Omental fat pad (tissue), 4 donors: ENCODE data around the gene LMO3. TPM values are rescaled to one million over a fixed set of nuclear protein-coding genes. Genes with fewer than 3 reads are reported as not detected.
A peak's percentile ranks its signal among the peaks of the same experiment; 100 is the strongest.

ENCODE experiments used
- ATAC-seq: fragments of 150-250 bp; one replicate; pipeline ENCODE4 v1.9.1; 2016; ENCODE audit warnings: mild to moderate bottlenecking, moderate library complexity; ENCODE audit not compliant: low FRiP score
- DNase-seq: peaks from one replicate; pipeline ENCODE4 v3.0.0-alpha.2; 2019; ENCODE audit warnings: low spot score
- CTCF ChIP-seq, 3 donors: fragments of 450-650 bp; IDR thresholded peaks; one replicate each; pipeline ENCODE4 v1.5.1; 2016 to 2017; ENCODE audit warnings: antibody characterized with exemption in 3 of 3, mild to moderate bottlenecking in 3 of 3, moderate library complexity in 2 of 3
- total RNA-seq, 4 donors: library from RNA; depleted of rRNA; stranded (reverse); fragments of >200 nt; gene quantifications; one replicate each; pipeline ENCODE4 v1.1.0, GENCODE V29; 2016

Gene LMO3
- total RNA-seq, 4 donors from 2014 or later = 13.1 to 169 (median 93.0) TPM

- ATAC-seq = no peak
- no peak for TF ChIP-seq CTCF (IDR thresholded peaks at IDR 0.05)
Measured at GRCh38 chr12:16581416-16581815, 24.5 kb downstream of the LMO3 start.

GRCh38 chr12:16579041-16579440, 26.9 kb downstream of the LMO3 start:
- DNase-seq (no peak), ATAC-seq (no peak)
- TF ChIP-seq CTCF (IDR thresholded peaks at IDR 0.05) = no peak

More at GRCh38 chr12:16581416-16581815, 24.5 kb downstream of the LMO3 start:
- DNase-seq = no peak

GRCh38 chr12:16573398-16574077, 32.4 kb downstream of the LMO3 start:
- DNase-seq (peak; percentile 23), ATAC-seq (no peak)
- TF ChIP-seq CTCF (IDR thresholded peaks at IDR 0.05) = no peak

- no peak for ATAC-seq
- TF ChIP-seq CTCF (IDR thresholded peaks at IDR 0.05) = no peak
- no peak for DNase-seq
Measured at GRCh38 chr12:16568873-16569272, 37.1 kb downstream of the LMO3 start.

- DNase-seq (no peak), ATAC-seq (no peak)
- no peak for TF ChIP-seq CTCF (IDR thresholded peaks at IDR 0.05)
Measured at GRCh38 chr12:16564675-16565074, 41.3 kb downstream of the LMO3 start.

- ATAC-seq (no peak), DNase-seq (no peak)
- TF ChIP-seq CTCF (IDR thresholded peaks at IDR 0.05) = no peak
Measured at GRCh38 chr12:16563504-16563903, 42.5 kb downstream of the LMO3 start.

- ATAC-seq (no peak), DNase-seq (no peak)
Measured at GRCh38 chr12:16562921-16563320, 43.0 kb downstream of the LMO3 start.

More at GRCh38 chr12:16562921-16563320, 43.0 kb downstream of the LMO3 start:
- TF ChIP-seq CTCF (IDR thresholded peaks at IDR 0.05) = no peak
